Smooth muscle cell of the brain vasculature (primary cell): Measurements from ENCODE around the gene RRAGA.
"Not testable (repeated sequence)": the region's sequence is repeated elsewhere in the genome, so short reads cannot be mapped to it uniquely, and the experiment has no call there.

Experiments
- DNase-seq: peaks from one replicate; pipeline ENCODE4 v3.0.0-alpha.2; 2012; ENCODE audit warnings: low read depth, low spot score

The RRAGA gene

DNA sequence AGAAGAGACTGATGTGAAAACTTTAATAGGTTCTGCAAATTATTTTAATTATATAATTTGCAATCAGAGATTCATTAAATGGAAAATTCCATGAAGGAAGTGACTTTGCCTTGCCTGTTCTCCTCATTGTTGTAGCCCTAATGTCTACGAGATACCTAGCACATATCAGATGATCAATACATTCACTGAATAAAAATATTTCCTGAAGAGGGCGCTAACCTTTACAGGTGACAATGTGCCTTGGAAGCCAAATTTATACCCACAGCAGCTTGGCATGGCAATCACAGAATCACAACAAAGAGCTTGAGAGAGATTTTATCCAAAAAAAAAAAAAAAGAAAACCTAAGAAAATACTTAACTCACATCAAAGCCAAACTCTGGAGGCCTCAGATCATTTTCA, 36.1 kb downstream of the RRAGA start:
- no peak for DNase-seq

DNA sequence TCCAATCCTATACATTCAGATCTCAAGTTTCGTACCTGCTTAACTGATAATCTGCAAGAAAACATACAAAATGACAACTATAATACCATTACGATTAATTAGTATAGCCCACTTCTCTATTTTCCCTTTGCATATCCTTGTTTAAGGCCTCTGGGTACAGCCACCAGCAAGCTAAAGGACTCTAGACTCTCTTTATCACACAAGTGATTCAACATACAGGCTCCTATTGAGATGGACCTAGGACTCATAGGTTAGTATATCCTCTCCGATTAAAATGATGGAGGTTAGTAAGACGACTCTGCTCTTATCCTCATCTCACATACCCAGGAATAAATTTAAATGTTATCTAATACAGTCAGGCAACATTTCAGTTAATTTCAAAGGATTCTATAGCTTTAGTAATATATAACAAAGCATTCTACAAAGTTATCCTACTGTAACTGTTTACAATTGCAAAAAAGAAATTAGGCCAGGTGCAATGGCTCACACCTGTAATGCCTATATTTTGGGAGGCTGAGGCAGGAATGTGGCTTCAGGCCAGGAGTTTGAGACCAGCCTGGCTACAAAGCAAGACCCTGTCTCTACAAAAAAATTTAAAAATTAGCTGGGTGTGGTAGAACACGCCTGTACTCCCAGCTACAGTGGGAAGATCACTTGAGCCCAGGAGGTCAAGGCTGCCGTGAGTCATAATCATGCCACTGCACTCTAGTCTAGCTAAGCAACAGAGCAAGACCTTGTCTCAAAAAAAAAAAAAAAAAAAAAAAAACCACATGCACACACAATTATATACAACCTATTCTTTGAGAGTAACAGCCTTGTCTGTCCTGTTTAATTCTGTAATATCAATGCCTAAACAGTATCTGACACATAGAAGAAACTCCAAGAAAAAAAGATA, 38.1 kb downstream of the RRAGA start:
- no peak for DNase-seq

DNA sequence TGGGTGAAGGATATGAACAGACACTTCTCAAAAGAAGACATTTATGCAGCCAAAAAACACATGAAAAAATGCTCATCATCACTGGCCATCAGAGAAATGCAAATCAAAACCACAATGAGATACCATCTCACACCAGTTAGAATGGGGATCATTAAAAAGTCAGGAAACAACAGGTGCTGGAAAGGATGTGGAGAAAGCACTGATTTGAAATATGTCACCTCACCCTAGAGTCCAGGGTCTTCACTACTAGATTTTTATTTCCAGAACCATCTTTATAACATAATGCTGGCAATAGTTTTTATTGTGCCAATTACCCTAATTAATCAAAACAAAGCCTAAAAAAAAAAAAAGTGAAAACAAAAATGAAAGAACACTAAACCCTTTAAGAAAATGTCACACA, 48.2 kb downstream of the RRAGA start:
- not testable (repeated sequence) for DNase-seq
